GM19240 (cell line): ENCODE data around the gene CSTPP1.
A peak's percentile ranks its signal among the peaks of the same experiment; 100 is the strongest.
"Not testable (repeated sequence)": the region's sequence is repeated elsewhere in the genome, so short reads cannot be mapped to it uniquely, and the experiment has no call there.

Experiments
- DNase-seq: peaks from one replicate; pipeline ENCODE4 v3.0.0; 2011; ENCODE audit warnings: low spot score; ENCODE audit not compliant: insufficient read length

CSTPP1 gene

DNA sequence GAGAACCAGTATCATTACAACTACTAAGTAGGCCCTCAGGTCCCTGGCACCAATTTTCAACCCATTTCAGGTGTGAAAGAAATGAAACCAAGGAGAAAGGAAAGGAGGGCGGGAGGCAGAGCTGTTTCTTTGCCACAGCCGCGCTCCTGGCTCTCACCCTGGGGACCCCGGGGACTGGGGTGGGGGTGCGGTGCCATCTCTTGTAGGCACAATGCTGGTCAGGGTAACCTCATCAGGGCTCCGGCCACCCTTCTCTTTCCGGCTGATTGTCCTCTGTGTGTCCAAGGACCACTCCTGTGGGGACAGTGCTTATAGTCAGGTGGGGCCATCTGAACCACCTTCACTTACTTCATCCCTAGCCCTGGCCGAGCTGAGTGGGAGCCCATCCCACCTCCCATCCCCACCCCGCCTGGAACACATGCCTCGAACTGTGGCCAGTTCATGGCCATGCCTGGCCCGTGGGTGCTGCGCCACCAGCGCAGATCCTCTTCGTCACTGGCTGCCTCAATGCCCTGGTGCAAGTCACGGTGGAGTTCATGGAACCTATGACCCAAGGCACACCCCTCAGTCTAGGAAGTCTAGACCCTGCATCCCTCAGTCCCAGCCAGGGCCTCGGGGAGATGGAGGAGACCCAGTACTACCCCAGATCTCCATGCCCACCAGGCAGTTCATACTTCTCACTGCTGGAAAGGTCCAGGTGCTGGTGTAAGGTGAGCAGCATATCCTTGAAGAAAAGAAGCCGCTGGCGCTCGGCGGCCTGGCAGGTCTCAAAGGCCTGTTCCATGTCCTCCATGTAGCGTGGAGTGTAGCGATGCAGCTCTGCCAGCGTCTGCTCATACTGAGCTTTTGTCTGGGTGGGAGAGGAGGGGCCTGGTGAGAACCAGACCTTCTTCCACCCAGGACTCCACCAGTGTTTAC lies 242.4 kb downstream of the CSTPP1 start:
- DNase-seq, result no peak

DNA sequence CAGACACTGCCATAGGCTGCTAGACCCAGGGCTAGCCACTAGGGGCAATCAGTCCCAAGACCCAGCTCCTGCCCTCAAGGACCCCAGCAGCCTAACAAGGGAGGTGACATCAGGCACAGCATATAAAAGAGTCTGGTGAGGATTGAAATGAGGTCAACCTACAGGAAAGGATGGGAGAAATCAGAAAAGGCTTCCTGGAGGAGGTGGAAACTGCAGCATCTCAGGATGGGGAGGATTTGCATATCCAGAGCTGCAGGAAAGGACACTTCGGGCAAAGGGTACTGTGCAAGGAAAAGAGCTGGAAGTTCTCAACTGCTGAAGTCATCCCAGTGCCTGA lies 243.1 kb downstream of the CSTPP1 start:
- peak; percentile 53 for DNase-seq

DNA sequence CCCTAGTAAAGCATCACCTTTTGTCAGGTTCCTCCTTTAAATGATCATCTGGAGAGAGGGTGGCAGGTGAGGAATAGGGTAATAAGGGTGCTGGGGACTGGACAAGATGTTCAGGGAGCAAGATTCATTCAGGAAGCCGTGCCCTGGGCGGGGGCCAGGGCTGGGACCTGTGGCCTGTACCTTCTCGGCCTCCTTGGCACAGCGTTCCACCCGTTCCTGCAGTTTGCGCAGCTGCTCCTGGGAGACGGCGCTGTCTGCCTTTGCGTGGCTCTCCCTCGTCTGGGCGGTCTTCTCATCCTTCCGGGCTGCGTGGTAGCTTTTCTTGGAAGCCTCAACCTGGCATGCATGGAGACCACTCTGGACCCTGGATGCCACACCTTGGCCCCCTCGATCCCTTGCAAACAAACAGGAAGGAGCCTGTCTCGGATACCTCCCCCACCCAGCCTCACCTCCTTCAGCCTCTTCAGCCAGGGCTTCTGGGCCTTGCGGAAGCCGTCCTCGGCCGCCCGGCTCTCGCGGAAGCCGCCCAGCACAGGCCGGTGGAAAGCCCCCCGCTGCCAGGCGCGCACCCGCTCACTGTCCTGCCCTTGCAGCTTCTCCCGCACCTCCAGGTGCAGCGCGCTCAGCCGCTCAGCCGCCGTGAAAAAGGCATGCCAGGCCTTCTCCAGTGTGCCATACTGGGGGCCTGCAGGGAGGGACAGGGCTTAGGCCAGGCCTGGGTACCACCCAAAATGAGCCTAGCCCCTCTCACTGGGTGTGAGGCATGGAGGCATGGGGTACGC lies 243.6 kb downstream of the CSTPP1 start:
- no peak for DNase-seq

DNA sequence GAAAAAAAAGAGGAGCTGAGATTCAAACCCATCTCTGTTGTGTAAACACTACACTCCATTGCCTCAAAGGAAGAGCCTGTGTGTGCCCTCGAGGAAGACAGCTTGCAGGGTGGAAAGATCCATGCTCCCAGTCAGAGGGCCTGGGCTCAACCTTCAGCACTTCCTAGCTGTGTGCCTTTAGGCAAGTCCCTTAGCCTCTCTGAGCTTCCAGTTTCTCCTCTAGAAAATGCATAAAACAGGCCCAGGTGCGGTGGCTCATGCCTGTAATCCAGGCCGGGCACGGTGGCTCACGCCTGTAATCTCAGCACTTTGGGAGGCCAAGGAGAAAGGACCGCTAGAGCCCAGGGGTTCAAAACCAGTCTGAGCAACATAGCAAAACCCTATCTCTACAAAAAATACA lies 244.7 kb downstream of the CSTPP1 start:
- DNase-seq, result no peak

DNA sequence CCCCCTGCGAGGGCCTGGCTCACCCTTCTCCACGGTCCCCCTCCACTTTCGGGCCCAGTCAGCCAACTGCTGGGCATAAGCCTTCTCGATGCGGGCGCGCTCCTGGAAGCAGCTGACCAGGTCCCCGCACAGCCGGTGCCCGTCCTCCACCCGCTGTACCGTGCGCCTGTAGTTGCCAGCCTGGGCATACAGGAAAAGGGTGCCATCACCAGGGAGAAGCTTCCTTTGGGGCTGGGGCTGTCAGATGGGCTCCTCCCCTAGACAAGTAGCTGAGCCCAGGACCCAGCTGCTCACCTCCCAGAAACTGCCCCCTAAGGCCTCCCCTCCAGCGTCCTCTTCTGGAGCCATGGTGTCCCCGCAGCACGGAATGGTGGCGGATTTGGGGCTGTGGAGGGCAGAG lies 245.8 kb downstream of the CSTPP1 start:
- no peak for DNase-seq

DNA sequence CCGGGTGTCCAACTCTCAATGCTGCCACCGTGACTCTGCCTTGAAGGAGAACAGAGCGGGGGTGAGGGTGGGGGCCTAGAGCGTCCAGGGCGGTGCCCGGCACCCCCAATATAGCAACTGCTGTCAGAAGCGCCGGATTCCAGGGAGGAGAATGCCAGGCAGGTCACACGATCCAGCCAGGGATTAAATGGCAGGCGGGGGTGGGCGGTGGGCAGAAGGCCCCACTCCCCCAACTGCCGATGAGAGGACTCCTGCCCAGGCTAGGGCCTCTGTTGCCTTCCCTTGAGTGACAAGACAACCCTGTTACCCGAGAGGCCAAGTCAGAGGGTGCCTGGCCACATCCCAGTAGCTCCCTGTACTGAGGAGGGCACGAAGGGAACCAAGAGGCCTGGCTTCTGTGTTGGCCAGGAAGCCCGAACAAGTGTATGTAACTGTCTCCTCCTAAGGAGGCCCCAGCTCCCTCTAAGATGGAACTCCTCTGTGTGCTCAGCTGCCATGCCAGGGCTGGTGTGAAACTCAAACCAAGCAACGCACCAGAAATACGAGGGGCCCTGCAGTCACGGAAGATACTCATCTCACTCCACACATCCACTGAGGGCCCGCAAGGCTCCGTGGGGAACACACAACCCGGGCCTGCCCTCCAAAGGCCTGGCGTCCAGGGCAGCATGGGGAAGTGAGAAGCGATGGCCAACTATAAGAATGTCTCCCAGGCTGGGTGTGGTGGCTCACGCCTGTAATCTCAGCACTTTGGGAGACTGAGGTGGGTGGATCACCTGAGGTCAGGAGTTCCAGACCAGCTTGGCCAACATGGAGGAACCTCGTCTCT lies 246.7 kb downstream of the CSTPP1 start:
- no peak for DNase-seq

DNA sequence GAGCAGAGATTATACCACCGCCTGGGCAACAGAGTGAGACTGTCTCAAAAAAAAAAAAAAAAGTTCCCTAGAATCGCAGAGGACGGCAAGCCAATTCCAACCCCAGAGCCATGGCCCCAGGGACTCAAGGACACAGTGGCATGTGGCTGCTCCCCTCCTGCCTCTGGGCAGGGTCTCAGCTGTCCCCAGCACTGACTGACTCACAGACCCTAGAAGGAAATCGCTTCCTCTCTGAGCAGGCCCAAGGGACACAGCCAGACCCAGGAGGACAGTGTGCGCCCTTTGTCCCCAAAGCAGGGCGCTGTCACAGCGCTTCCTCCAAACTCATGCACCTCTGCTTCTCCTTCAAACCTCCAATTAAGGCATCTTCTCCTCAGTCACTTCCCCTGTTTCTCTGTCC lies 247.4 kb downstream of the CSTPP1 start:
- DNase-seq, result no peak

DNA sequence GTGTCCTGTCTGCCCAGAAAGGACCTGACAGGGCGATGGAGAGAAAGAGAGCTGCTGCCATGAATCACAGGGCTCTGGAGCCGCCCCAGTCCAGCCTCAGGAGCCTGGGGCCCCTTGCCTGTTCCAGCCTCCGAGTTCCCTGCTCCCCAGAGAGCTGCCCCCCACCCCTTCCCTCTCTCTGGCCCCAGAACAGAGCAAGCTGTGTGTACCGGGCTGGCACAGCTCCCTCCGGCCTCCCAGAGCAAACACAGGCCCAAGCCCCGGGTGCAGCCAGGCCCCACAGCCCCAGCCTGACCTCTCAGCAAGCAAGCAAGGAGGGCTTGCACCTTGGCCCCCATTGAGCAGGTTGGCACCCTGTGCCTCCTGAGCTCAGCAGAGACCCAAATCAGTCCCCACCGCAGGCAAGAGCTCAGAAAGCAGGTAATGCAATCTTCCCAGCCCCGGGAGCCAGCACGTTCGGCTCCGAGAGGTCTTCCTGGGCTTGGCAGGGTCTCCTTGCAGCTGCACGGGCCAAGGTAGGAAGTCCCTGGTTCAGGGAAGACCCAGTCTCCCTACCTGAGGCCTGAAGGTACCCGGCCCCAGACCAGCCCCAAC lies 248.2 kb downstream of the CSTPP1 start:
- no peak for DNase-seq

DNA sequence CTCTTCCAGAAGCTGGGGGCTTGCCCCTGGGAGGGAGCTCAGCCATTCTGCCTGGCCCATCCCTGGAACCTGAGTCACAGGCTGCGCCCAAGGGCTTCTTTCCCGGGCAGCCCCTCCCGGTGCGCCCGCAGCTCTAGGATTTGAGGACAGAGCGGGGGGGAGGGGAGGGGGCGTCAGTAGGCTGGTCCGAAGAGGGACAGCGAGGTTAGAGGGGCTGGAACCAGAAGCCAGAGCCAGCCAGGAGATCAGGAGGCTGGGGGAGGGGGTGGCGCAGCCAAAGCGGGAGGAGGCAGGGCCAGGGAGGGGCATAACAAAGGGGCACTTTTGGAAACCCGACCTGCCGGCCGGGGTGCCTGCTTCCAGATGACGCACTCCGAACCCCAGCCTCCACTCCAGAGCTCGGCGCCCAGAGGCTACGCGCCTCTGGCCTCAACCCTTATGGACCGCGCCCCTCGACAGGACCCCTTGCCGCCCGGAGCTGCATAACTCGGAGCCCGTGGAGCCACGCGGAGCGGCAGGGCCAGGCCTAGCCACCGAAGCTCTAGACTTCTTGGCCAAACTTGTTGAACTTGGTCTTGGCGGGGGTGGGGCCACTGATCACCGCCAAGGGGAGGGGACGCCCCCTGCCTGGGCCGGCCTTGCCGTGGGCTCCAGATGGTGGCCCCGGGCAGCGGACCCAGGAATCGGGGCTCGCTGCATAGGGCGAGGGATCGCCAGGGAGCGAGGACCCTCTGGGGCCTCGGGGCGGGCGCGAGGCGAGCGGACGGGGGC lies 248.9 kb downstream of the CSTPP1 start:
- DNase-seq, result no peak

DNA sequence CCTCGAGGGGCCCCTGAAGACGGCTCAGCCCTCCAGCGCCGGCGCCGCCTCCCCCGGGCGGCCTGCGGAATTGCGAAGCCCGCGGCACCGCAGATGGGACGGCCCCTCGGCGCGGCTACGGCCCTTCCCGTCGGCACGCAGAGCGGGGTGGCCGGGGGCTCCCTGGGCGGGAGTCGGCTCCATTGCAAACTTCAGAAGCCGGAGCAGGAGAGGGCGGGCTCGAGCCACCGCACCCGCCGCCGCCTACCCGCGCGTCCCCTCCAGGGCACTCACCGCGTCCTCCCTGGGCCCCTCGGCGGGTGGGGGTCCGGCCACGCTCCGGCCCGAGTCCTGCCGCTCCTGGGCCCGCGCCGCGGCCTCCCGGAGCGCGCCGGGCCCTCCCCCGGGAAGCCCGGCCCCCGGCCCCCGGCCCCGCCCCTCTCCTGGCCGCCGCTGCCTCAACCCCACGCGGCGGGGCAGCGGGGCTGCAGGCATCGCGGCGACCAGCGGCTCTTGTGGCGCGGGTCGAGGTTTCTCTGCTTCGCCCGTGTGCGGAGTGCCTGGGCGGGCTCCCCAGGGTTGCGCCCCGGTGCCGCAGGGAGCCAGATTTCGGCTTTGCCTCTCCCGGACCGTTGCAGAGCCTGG lies 249.6 kb downstream of the CSTPP1 start, which contains the start of gene PACSIN3:
Gene PACSIN3 (minus strand): TSS at position 359 of the 624 bp plus-strand sequence. CDS start 3,707 bp downstream, outside the sequence.
- DNase-seq, result no peak

DNA sequence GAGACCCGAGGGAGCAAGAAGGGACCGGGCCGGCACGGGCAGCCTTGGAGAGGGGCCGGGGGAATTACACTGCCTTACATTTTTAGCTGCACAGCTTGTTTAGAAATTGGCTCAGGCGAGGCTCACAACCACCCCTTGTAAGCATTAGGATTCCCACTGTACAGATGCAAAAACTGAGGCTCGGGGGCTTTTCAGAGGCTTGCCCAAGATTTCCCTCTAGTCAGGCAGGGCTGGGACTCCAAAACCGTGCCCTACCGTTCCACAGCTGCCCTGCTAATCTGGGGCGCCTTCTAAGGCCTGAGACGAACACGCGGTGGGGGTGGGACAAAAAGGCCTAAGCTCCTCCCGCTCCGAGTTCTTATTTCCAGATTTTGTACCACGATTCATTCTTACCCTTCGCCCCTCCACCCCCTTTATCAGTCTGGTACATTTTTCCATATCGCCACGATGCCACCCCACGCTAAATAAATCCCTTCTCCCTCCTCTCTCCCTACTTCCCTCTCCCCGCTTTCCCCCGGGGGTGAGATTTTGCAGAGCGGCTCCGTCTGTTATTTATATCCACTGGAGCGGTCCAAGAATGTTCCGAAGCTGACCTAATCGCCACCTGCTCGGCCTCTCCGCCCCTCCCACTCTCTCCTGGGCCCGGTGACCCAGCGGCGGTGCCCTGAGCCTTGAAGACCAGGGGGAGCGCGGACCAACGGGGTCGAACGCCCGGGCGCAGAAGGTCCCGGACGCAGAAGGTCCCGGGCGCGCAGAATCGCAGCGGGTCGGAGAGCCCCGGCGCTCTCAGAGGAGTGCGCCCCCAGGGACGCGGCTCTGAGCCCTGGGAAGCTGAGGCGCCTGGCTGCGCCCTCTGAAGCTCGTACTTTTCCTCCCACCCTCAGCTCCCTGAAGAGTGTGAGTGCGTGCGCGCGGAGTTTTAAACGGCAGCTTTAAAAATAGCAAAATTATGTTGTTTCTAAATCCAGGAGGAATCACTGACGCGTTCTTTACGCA lies 250.4 kb downstream of the CSTPP1 start:
- no peak for DNase-seq

DNA sequence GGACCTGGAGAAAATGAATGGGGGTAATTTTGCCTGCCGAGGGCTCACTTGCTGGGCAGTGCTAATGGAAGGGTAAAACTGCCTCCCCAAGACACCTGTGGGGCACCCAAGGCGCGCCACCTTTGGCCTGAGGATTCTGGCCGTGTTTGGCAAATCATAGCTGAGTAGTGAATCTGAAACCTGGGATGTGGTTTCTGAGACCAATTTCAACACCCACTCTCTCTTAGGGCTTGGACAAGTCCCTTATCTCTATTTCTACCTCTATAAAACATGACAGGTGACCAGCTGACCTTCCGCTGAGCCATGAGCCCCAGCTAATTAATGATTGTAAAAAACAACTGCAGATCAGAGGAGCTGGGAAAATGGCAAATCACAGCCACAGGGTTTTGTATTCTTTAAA lies 251.2 kb downstream of the CSTPP1 start:
- DNase-seq, result no peak

DNA sequence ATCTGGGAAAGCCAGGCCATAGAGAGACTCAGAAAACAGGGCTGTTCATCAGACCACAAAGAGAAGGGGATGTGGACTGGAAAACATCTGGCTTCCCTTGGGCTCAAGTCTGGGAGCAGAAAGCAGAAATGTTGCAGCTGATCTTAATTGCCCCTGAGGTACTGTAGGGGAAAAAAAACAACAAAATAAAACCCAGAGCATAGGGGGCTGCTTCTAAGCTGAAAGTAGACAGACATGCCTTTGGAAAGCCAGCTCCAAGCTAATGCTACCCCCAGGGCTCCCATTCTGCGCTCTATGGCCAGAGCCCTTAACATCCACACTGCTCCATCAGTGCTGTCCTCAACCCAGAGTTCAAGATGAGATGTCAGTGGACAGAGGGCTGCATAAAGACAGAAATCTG lies 251.7 kb downstream of the CSTPP1 start:
- no peak for DNase-seq

DNA sequence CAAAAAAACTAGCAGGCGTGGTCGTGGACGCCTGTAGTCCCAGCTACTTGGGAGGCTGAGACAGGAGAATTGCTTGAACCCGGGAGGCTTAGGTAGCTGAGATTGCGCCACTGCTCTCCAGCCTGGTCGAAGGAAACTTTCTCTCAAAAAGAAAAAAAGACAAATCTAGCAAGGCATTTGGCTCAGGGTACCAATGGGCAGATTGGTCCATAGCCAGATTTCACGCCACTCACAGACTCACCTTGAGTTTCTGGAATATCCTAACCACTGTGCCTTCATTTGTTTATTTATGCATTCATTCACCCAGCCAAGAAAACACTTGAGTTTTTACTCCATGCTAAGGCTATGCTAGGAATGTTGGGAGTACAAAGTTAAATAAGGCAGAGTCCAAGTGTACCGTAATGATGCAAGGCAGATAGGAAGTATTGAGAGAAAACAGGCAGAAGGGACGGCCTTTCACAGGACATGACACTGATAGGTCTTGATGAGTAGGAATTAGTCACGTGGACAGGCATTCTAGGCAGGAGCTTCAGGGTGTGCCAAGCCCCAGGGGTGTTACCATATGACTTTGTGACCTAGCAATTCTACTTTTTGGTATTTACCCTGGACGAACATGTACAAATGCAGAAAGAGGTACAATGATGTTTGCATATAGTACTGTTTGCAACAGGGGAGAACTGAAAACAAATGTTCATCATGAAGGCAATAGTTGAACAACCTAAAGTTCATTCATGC lies 252.7 kb downstream of the CSTPP1 start:
- no peak for DNase-seq

DNA sequence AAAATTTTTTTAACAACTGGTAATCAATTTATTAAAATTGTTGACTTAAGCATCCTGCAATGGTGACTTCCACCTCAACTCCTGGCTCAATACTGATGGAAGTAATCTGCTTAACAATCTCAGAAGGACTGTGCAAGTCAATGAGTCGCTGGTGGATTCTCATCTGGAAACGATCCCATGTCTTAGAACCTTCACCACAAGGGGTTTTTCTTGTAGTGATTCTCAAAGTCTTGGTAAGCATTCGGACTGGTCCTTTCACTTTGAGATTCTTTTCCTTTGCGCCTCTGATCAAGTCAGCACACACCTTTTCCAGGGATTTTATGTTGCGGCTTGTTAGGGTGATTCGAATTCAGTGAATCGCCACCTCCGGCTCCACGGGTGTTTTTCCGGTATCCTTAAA lies 254.6 kb downstream of the CSTPP1 start:
- not testable (repeated sequence) for DNase-seq

DNA sequence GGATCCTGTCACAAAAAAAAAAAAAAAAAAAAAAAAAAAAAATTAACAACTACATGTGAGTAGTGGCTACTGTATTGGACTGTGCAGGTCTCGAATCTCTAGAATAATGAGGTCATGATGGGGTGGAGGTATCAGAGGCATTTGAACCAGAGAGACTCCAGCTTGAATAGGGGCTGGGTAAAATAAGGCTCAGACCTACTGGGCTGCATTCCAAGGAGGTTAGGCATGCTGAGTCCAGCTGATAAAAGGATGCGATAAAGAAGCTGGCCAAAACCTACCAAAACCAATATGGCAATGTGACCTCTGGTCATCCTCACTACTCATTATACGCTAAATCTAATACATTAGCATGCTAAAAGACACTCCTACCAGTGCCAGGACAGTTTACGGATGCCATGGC lies 255.6 kb downstream of the CSTPP1 start:
- DNase-seq, result no peak

DNA sequence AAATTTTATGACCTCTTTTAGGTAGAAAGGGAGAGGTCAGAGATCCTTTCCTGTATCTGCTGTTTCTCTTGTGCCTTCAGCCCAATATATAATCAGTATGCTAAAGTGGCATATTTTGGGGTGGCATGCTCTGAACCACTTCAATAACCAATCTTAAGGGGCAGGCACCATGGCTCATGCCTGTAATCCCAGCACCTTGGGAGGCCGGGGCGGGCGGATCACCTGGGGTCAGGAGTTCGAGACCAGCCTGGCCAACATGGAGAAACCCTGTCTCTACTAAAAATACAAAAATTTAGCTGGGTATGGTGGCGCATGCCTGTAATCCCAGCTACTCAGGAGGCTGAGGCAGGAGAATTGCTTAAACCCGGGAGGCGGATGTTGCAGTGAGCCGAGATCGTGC lies 261.6 kb downstream of the CSTPP1 start:
- not testable (repeated sequence) for DNase-seq

DNA sequence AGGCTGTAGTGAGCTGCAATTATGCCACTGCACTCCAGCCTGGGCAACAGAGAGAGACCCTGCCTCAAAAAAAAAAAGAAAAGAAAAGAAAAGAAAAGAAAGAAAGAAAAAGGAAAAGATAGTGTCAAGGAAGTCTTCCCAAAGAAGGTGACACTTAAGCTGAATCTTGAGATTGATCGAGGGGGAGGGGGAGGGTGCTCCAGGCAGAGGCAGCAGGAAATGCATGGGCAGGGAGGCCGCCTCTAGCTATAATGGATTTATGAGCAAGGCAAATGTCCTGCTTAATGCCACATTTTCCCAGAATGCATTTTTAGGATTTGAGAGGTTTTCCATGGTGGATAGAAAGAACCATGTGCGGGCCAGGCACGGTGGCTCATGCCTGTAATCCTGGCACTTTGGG lies 264.5 kb downstream of the CSTPP1 start:
- DNase-seq, result no peak
